HFF-Myc (cell line): Measurements from ENCODE around the gene TBCB.
A peak's percentile ranks its signal among the peaks of the same experiment; 100 is the strongest.
"Not testable (repeated sequence)": the region's sequence is repeated elsewhere in the genome, so short reads cannot be mapped to it uniquely, and the experiment has no call there.

ENCODE experiments used
- DNase-seq: peaks from one replicate; pipeline ENCODE4 v3.0.0-alpha.2; 2011; ENCODE audit warnings: low read depth; ENCODE audit errors: extremely low read depth
- H3K4me3 ChIP-seq: replicated peaks from 2 replicates; pipeline ENCODE4 v1.5.1; 2011; ENCODE audit warnings: low read depth, mild to moderate bottlenecking, control low read depth, low read length
- TF ChIP-seq, protein P1 (sequence below): IDR thresholded peaks from 2 replicates; pipeline ENCODE4 v1.5.1; 2012; ENCODE audit warnings: mild to moderate bottlenecking, low read depth, low read length, control low read depth; ENCODE audit errors: missing control alignments

TBCB gene

GRCh38 chr19:36128392-36128736 lies 13.1 kb downstream of the TBCB start:
- no peak for DNase-seq
- H3K4me3 ChIP-seq, result peak overlapping the region; percentile 54
- TF ChIP-seq, protein P1, sequence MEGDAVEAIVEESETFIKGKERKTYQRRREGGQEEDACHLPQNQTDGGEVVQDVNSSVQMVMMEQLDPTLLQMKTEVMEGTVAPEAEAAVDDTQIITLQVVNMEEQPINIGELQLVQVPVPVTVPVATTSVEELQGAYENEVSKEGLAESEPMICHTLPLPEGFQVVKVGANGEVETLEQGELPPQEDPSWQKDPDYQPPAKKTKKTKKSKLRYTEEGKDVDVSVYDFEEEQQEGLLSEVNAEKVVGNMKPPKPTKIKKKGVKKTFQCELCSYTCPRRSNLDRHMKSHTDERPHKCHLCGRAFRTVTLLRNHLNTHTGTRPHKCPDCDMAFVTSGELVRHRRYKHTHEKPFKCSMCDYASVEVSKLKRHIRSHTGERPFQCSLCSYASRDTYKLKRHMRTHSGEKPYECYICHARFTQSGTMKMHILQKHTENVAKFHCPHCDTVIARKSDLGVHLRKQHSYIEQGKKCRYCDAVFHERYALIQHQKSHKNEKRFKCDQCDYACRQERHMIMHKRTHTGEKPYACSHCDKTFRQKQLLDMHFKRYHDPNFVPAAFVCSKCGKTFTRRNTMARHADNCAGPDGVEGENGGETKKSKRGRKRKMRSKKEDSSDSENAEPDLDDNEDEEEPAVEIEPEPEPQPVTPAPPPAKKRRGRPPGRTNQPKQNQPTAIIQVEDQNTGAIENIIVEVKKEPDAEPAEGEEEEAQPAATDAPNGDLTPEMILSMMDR, result no peak

- H3K4me3 ChIP-seq, DNase-seq: not testable (repeated sequence)
These were observed 16.0 kb downstream of the TBCB start for GRCh38 chr19:36131221-36131620.

DNA sequence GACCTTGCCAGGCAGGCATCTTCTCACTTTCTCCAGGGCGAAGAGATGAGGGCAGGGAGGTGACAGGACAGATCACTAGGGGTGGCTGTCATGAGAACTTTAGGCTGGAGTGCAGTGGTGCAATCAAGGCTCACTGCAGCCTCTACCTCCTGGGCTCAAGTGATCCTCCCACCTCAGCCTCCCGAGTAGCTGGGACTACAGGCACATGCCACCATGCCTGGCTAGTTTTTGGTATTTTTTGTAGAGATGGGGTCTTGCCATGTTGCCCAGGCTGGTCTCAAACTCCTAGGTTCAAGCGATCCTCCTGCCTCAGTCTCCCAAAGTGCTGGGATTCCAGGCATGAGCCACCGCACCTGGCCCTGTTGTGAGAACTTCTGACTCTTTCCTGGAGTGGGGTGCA lies 19.6 kb downstream of the TBCB start:
- not testable (repeated sequence) for DNase-seq, H3K4me3 ChIP-seq

- TF ChIP-seq, protein P1, result no peak
- no peak for DNase-seq
- H3K4me3 ChIP-seq, result no peak overlapping the region
These were observed 21.9 kb downstream of the TBCB start for GRCh38 chr19:36136964-36137686.

DNA sequence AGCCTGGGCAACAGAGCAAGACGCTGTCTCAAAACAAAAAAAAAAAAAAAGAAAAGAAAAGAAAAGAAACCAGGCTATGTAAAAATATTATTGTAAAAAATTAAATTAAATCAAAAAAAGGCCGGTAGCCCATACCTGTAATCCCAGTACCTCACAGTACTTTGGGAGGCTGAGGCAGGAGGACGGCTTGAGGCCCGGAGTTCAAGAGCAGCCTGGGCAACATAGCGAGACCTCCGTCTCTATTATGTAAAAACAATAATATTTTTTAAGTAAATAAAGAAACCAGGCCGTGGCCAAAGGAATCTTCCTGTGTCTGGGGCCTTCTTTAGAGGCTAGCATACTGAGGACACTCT lies 23.8 kb downstream of the TBCB start:
- no peak for DNase-seq
- TF ChIP-seq, protein P1, result no peak
- peak overlapping the region; percentile 99 for H3K4me3 ChIP-seq

GRCh38 chr19:36139473-36140303 lies 24.4 kb downstream of the TBCB start, which contains the start of gene CAPNS1:
CAPNS1 (plus strand) TSS chr19:36140066; CDS start chr19:36141012, 946 bp downstream.
- TF ChIP-seq, protein P1, result no peak
- peak within 1 kb of the TSS; percentile 99 for H3K4me3 ChIP-seq
- peak; percentile 86 for DNase-seq

- TF ChIP-seq, protein P1, result no peak
These were observed 25.2 kb downstream of the TBCB start for GRCh38 chr19:36140304-36141038.

More at GRCh38 chr19:36140304-36141038, 25.2 kb downstream of the TBCB start:
- peak overlapping the region; percentile 99 for H3K4me3 ChIP-seq
- no peak for DNase-seq
